Measurements from ENCODE around the gene PIGC.

PIGC gene

GRCh38 chr1:172397221-172397620, 46.6 kb downstream of the PIGC start:
- DNase-seq, result no peak

- no peak for DNase-seq
These were observed 48.3 kb downstream of the PIGC start for GRCh38 chr1:172395576-172395975.

GRCh38 chr1:172394811-172395210, 49.1 kb downstream of the PIGC start:
- DNase-seq, result no peak

GRCh38 chr1:172394141-172394751, 49.6 kb downstream of the PIGC start:
- DNase-seq, result peak; percentile 78

- no peak for DNase-seq
These were observed 50.5 kb downstream of the PIGC start for GRCh38 chr1:172393354-172393753.

- no peak for DNase-seq
These were observed 51.9 kb downstream of the PIGC start for GRCh38 chr1:172391976-172392375.

Measured in stimulated activated CD4-positive, alpha-beta T cell treated with anti-CD3 and anti-CD28 coated beads, Interleukin-15, amount 100 ng/mL, for 24 hours (primary cell).